ENCODE measurements around the gene TTC7B. TPM values are rescaled to one million over a fixed set of nuclear protein-coding genes. Genes with fewer than 3 reads are reported as not detected.

TTC7B gene
- total RNA-seq, 1 experiment from 2014 or later, result 70.6 TPM

DNA sequence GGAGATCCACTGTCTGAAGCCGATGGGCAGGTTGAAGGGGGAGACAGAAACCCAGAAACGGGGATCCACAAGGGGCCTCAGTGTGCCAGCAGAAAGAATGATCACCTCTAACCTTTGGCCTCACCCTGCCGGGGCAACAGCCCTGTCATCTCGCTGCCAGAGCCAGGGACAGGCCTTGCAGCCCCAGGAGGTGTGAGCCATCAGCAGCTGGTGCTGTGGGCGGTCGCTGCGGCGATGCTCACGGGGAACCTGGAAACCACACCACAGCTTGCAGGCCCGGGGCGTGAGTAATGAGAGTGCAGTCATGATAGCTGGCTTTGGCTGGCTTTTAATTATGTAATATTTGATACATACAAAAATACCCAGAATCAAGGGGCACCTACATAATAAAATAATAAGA lies 4.7 kb upstream of the TTC7B start:
- peaks cover 2 to 7% of the 10 kb centered on the region in 2 experiments; a peak in 2 of 4 replicates for H3K4me1 ChIP-seq (ENCODE audit: control insufficient read depth in 1 of 2, insufficient read depth in 2 of 2, low read length in 2 of 2)
- no peaks in the 10 kb centered on the region for H3K36me3 ChIP-seq (ENCODE audit: control insufficient read depth in 1 of 2, insufficient read depth in 2 of 2, low read length in 2 of 2)
- H3K4me3 ChIP-seq (replicated peaks in 1 of 2; ENCODE audit: low read depth in 1 of 2, low read length in 2 of 2), result no peak overlapping the region
- H4K20me1 ChIP-seq (ENCODE audit: insufficient read depth), result no peaks in the 10 kb centered on the region
- no peak overlapping the region for H2AFZ ChIP-seq (ENCODE audit: low read depth, low read length, poor library complexity, severe bottlenecking)
- H3K9ac ChIP-seq (ENCODE audit: low read length), result no peak overlapping the region
- ATAC-seq (no peak), DNase-seq (ENCODE audit: low read depth, low spot score) (no peak)
- H3K79me2 ChIP-seq (ENCODE audit: insufficient read depth, low read length), result no peaks in the 10 kb centered on the region
- RAD21 ChIA-PET (ENCODE audit: low non-redundant PET in 1 of 2, low total read pairs in 2 of 2, uncharacterized antibody in 2 of 2, unreplicated experiment in 2 of 2), result interaction anchor here in 1 of 2 experiments (0.6 kb wide), 1 partner anchor 20 kb away, joined by 3 read pairs; no protein-coding TSS in a partner anchor
- POLR2A ChIA-PET, result no interaction called here
- no peak for TF ChIP-seq EGR1 (IDR thresholded peaks at IDR 0.05; ENCODE audit: low read depth)
- TF ChIP-seq, protein P1, sequence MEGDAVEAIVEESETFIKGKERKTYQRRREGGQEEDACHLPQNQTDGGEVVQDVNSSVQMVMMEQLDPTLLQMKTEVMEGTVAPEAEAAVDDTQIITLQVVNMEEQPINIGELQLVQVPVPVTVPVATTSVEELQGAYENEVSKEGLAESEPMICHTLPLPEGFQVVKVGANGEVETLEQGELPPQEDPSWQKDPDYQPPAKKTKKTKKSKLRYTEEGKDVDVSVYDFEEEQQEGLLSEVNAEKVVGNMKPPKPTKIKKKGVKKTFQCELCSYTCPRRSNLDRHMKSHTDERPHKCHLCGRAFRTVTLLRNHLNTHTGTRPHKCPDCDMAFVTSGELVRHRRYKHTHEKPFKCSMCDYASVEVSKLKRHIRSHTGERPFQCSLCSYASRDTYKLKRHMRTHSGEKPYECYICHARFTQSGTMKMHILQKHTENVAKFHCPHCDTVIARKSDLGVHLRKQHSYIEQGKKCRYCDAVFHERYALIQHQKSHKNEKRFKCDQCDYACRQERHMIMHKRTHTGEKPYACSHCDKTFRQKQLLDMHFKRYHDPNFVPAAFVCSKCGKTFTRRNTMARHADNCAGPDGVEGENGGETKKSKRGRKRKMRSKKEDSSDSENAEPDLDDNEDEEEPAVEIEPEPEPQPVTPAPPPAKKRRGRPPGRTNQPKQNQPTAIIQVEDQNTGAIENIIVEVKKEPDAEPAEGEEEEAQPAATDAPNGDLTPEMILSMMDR (IDR thresholded peaks at IDR 0.05 in 2 of 3, conservative IDR thresholded peaks at IDR 0.05 in 1 of 3; ENCODE audit: borderline replicate concordance in 1 of 3, insufficient read depth in 1 of 3, low read depth in 2 of 3, low read length in 2 of 3), result no peak
- TF ChIP-seq SP1 (IDR thresholded peaks at IDR 0.05; ENCODE audit: low read depth), result no peak
- TF ChIP-seq, protein P2, sequence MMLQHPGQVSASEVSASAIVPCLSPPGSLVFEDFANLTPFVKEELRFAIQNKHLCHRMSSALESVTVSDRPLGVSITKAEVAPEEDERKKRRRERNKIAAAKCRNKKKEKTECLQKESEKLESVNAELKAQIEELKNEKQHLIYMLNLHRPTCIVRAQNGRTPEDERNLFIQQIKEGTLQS (IDR thresholded peaks at IDR 0.05), result no peak
- no peak for TF ChIP-seq SRF (IDR thresholded peaks at IDR 0.05; ENCODE audit: low read depth)
- TF ChIP-seq ZNF274 (IDR thresholded peaks at IDR 0.05; ENCODE audit: low read depth, low read length), result no peak
- TF ChIP-seq, protein P3, sequence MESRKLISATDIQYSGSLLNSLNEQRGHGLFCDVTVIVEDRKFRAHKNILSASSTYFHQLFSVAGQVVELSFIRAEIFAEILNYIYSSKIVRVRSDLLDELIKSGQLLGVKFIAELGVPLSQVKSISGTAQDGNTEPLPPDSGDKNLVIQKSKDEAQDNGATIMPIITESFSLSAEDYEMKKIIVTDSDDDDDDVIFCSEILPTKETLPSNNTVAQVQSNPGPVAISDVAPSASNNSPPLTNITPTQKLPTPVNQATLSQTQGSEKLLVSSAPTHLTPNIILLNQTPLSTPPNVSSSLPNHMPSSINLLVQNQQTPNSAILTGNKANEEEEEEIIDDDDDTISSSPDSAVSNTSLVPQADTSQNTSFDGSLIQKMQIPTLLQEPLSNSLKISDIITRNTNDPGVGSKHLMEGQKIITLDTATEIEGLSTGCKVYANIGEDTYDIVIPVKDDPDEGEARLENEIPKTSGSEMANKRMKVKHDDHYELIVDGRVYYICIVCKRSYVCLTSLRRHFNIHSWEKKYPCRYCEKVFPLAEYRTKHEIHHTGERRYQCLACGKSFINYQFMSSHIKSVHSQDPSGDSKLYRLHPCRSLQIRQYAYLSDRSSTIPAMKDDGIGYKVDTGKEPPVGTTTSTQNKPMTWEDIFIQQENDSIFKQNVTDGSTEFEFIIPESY (IDR thresholded peaks at IDR 0.05; ENCODE audit: extremely low read depth, insufficient replicate concordance, low read length), result no peak
- TF ChIP-seq EZH2 (IDR thresholded peaks at IDR 0.05), result no peak
- no peak for TF ChIP-seq TCF7L2 (IDR thresholded peaks at IDR 0.05; ENCODE audit: borderline replicate concordance, extremely low read depth, insufficient read depth, insufficient read length)
- TF ChIP-seq RAD21 (IDR thresholded peaks at IDR 0.05; ENCODE audit: low read depth), result no peak
- no peak for TF ChIP-seq EZH2phosphoT487 (IDR thresholded peaks at IDR 0.05; ENCODE audit: borderline replicate concordance)
- TF ChIP-seq SIN3A (IDR thresholded peaks at IDR 0.05; ENCODE audit: low read depth), result no peak
- TF ChIP-seq YY1 (IDR thresholded peaks at IDR 0.05; ENCODE audit: extremely low read depth, insufficient replicate concordance, low read depth, low read length), result no peak
- TF ChIP-seq POLR2AphosphoS5 (IDR thresholded peaks at IDR 0.05; ENCODE audit: low read depth, low read length), result no peak
- H3K27me3 ChIP-seq (ENCODE audit: insufficient read depth, low read length), result no peaks in the 10 kb centered on the region
- H3K4me2 ChIP-seq (ENCODE audit: low read length), result no peak overlapping the region
- intact Hi-C loops (cut with micrococcal nuclease), result no loop called here
- no peaks in the 10 kb centered on the region; a peak in 2 of 4 replicates for H3K9me3 ChIP-seq (ENCODE audit: control insufficient read depth in 1 of 2, insufficient read depth in 1 of 2, low read depth in 1 of 2, low read length in 2 of 2)
- CTCF ChIA-PET, result no interaction called here
- no peak overlapping the region for H3K27ac ChIP-seq (ENCODE audit: low read depth, low read length)
- no peaks in the 10 kb centered on the region for H3K9me2 ChIP-seq (ENCODE audit: insufficient read depth)
- BruUV-seq (replicated peaks), result no TSS peak
